Activated naive CD4-positive, alpha-beta T cell treated with anti-CD3 and anti-CD28 coated beads, Interleukin-2, amount 50 U/mL, for 16 hours (primary cell): Measurements from ENCODE around the gene TCL1B.
"Not testable (repeated sequence)": the region's sequence is repeated elsewhere in the genome, so short reads cannot be mapped to it uniquely, and the experiment has no call there.

Source experiments
- DNase-seq: peaks from one replicate; pipeline ENCODE4 v3.0.0-alpha.2; 2020

Gene TCL1B, protein sequence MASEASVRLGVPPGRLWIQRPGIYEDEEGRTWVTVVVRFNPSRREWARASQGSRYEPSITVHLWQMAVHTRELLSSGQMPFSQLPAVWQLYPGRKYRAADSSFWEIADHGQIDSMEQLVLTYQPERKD

DNA sequence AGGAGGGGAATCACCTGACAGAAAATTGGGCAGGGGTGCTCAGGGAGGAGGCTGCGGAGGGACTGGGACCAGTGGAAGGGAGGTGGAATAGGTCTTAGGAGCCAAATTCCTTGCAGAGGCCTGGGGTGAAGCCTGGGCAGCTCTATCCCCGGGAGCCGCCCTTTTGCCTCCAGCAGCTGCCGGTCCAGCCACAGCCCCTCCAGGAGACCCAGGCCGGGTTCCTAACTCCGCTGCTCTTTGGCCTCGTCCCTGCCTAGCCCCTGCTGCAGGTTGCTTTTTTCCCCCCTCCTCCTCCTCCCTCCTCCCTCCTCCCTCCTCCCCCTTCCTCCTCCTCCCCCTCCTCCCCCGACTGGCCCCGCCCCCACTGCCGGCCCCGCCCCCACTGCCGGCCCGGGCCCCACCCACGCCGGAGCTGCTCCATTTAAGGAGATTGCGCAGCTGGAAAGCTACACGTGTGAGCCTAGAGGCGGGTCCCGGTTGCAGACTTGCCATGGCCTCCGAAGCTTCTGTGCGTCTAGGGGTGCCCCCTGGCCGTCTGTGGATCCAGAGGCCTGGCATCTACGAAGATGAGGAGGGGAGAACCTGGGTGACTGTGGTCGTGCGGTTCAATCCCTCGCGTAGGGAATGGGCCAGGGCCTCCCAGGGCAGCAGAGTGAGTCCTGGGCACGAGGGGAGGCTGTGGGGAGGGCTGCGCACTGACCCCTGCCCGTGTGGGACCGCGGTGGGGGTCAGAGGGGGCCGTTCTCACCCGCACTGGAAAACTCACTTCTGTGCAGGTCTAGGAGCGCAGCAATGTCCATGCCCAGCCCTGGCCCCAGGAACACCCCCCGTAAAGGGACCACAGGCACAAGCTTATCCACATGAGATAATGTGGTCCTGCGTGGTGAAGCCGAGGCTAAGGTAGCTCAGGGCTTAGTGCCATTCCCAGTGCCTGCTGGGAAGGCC, at the start of gene TCL1B:
TCL1B (plus strand) TSS at position 449 of the 945 bp plus-strand sequence; CDS start at position 491, 42 bp downstream.
- DNase-seq: no peak

DNA sequence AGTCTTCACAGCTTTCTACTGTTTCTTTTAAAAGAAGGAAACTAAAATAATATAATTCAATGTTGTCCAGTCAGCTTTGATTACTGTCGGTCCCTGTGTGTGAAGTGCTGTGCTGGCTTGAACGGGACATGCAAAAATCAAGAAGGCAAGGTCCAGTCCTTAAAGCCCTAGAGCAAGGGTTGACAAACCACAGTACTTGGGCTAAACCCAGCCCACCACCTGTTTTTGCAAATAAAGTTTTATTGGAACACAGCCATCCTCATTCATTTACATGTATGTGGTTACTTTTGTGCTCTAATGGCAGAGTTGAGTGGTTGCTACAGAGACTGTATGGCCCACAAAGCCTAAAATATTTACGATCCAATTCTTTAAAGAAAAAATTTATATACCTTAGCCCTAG, 41.2 kb upstream of the TCL1B start:
- no peak for DNase-seq

DNA sequence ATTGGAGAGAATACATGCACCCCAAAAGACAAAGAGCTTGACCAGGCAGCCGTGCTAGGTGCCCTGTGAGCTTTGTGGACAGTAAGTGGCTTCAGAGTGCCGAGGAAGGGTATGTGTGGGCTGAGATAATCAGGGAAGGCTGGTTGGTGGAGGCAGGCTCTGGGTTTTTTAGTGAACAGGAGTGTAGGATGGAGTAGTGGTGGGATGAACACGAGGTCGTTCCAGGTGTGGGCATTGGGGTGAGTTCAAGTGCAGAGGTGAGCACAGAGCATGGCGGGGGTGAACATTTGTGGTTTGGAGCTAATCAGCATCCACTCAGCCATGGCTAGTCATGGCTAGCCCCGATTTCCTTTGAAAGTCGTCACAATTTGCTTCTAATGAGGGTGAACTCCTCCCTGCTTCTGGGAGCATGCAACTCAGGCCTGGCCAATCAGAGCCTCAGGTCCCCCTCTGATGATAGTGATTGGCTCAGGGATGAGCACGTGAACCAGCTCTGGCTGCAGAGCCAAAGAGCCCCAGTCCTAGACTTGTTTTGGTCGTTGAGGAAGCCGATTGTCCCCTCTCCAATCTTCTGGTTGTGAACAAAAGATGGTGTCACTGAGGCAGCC, 40.7 kb upstream of the TCL1B start:
- DNase-seq: no peak

DNA sequence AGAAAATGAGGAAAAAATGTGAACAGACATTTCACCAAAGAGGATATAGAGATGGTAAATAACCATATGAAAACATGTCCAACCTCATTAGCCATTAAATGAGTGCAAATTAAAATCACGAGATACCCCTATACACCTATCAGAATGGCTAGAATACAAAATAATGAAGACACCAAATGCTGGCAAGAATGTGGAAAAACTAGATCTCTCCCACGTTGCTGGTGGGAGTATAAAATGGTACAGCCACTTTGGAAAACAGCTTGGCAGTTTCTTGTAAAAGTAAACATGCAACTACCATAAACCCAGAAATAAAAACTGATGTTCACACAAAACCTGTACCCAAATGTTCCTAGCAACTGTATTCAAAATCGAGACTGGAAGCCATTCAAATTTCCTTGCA, 38.3 kb upstream of the TCL1B start:
- DNase-seq: no peak

DNA sequence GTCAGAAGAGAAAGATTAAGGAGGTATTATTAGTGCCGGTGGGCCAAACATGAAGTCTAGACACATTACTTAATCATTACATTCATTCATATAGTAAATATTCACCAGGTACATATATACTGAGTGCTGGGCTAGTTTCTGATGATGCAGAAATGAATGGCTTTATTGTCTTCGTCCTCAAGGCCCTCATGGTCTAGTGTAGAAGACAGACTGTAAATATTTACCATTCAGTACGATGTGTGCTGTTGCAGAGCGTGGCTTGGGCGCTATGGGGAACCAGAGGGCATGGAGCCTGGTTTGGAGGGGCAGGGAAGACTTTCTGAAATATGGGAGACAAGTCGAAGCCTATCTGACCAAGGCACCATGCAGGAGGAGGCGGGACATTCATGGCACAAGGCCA, 37.0 kb upstream of the TCL1B start:
- DNase-seq: no peak

DNA sequence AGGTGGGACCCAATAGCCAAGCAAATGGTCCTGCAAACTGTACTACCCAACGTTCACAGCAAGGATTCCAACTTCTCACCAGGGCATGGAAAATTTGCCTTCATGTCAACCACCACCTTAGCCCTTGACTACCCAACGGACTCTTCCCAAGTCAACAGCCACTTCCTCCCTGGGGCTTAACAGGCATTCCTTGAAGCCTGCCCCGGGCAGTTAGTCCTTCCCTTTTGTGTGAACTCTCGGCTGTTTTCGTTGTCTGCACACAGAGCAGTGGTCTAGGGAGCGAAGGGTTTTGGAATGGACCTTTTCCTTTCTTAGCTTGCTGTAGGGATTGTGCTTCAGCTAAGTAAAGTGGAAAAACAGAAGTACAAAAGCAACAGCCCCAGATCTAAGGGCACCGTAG, 35.2 kb upstream of the TCL1B start:
- no peak for DNase-seq

DNA sequence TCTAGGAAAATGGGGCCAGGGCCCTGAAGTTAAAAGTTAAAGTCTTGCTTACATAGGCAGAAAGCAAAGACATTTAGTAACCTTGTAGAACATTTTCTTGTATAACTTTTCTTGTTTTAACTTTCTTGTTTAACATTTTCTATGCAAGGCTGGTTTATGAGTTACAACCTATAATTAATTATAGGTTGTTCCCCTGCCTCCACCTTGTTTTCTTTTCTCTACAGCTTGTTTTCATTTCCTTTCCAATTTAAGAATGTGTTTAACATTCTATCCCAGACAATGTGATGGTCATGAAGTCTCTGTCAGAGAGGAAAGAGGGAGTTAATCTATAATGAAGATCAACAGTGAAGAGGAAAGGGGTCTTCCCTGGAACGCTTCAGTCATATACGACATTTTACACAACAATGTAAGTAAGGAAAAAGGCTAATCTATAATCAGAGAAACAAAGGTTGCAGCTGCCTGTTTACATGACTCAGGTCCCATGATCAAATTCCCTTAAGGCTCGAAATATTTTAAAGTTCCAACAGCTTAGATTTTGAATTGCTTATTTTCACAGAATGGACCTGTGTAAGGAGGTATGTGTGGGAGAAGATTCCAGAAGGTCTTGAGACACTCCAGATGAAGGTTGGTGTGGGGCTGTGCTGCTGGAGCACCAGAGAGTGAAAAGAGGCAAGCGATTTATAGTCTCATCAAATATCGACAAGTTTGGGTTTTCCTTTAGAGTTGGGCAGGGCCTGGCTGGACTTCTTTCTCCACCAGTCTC, 34.2 kb upstream of the TCL1B start:
- no peak for DNase-seq

DNA sequence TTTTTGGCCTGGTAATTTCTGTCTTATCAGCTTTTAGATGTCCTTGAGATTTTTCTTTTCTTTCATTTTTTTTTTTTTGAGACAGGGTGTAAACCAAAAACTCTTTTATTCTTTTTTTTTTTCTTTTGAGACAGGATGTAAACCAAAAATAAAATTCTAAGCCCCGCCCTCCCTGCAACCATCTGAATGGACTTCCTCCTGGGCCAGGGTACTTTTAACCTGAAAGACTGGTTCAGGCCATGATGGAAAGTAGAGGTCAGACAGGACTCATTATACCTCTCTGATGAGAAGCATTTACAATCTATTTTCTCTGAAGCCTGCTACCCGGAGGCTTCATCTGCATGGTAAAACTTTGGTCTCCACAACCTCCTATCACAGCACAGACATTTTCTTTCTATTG, 33.5 kb upstream of the TCL1B start:
- no peak for DNase-seq

DNA sequence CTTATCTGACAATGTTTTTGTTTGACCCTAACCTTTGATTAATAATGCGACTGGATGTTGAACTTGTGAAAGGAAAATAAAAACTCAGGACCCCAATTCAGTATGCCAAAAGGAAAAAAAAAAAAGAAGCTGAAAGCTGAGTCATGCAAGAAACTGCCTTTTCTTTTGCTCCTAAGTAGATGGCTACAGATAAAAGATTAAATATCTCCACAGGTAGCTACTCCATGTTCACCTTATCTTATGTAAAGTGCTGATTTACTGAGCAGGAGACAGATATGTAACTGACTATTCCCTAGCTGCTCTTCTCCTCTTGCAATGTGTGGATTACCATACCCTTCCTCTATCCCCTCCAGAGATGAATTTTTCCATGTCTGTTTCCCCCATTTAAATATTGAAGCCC, 30.8 kb upstream of the TCL1B start:
- DNase-seq: no peak

DNA sequence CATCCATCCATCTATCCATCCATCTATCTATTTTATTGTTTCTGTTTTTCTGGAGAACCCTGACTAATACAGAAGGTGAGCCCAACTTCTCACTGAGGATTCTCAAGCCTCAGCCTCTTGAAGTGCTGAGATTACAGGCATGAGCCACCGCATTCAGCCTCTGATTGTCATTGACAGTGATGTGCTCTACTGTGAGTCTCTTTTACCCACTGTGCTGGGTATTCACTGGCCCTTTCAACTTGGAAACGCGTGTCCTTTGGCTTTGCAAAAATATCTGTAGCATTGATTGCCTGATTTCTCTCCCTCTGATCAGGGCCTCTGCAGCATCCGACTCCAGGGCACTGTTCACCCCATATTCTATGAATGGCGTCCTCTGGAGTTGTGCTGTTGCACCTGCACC, 29.6 kb upstream of the TCL1B start:
- no peak for DNase-seq

DNA sequence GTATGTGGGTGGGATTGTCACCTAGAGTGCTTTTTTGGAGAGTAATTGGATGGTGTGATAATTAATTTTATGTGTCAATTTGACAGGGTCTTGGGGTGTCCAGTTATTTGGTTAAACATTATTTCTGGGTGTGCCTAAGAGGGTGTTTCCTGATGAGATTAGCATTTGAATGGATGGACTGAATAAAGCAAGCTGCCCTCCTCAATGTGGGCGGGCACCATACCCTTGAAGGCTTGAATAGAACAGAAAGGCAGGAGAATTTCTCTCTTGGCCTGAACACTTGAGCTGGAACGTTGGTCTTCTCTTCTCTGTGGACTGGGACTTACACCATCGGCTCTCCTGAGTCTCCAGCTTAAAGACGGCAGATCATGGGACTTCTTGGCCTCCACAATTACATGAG, 28.8 kb upstream of the TCL1B start:
- DNase-seq: no peak

DNA sequence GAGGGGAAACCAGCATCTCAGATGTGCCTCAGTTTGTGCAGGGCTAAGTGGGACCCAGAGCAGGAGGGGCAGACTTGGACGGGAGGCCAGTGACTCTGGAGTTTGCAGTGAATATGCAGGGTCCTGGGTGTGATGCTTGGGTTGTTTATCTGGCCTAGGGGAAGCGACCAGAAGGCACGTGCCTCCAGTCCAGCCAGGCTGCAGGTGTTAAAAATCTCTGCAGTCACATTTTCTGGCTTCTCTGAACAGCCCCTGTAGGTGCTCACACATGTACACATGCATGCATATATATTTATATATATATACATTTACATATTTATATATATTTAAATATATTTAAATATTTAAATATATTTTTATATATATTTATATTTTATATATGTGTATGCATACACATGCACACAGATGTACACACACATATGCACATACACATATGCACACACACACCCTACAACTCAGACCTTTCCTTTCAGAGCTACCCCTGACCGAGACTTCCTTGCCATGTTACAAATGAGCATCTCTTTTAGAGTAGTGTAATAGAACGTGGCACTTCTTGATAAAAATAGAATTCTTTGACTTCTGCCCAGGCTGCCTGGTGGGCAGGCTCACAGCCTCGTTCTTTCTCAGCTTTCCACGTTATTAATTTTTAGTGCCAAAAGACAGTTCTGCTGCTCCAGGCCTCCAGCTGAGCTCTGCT, 26.8 kb upstream of the TCL1B start:
- no peak for DNase-seq

DNA sequence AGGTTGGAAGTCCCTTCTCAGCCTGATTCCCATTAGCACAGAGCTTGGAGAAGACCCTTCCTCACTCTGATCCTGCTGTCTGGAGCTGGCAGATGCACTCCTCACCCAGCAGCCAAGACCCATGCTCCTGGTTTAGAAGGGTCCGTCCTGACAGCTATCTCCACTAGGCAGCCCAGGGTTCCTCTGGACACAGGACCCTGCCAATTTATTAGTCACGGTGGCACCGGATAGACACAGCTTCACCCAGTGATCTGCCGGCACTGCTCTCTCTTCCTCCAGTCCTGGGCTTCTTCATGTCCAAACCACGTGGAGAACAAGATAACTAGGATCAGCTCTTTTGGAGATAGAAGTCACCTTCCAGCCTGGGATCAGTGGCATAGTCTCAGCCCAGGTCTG, 26.2 kb upstream of the TCL1B start:
- DNase-seq: no peak

DNA sequence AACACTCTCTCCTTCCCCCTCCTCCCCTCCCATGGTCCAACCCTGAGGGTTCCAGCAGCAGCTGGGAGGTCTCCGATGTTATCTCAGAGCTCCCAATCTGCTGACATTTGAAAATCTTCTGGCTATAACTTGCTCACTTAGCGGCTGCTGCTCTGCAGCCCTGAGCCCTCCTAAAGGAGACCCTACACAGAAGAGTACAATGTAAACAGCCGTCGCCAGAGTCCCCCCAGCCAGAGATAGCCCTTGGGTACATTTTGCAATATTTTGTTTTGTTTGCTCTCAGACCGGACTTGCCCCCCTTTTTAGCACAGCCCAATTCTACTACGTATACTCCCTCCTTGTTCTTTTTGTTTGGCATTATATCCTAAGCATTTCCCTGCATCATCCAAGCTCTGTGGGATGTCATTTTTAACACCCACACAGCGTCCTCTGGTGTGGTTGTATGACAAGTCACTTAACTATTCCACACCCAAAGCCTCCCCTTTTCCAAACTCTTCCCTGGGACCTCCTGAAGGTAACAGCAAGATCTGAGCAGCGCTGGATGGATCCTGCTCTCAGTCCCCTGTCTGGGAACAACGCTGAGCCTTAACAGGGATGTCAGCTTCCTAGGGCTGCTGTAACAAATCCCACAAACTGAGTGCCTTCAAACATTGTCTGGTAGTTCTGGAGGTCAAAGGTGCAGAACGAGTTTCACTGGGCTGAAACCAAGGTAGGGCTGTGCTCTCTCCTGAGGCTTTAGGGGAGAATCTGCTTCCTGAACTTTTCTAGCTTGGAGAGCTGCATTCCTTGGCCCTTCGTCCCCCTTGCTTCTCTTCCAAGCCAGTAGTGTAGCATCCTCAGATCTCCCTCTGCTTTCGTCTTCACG, 25.3 kb upstream of the TCL1B start:
- no peak for DNase-seq

DNA sequence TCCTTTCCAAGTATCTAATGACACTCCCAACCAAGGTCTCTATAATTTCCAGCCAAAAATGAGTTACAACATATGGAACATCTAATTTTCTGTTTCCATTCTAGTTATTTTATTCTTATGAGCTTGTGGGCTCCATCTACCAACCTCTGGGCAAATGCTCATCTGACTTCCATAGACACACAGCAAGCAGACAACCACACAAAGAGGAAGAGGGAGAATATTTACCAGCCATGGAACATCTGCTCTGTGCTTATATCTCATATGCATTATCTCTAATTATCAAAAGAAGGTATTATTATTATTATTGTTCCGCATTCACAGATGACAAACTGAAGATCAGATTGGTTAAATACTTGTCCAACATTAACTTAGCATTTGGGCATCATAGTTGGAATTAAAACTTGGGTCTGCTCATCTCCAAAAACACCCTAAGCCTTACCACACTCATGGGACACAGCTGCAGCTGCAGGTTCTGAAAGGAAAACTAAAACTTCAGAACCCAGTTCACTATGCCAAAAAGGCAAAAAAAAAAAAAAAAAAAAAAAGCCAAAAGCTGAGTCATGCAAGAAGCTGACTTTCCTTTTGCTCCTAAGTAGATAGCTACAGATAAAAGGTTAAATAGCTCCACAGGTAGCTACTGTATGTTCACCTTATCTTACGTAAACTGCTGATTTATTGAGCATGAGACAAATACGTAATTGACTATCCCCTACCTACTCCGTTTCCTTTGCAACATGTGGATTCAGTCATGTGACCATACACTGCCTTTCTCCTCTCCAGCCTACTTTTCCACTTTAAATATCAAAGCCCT, 23.6 kb upstream of the TCL1B start:
- DNase-seq: no peak

DNA sequence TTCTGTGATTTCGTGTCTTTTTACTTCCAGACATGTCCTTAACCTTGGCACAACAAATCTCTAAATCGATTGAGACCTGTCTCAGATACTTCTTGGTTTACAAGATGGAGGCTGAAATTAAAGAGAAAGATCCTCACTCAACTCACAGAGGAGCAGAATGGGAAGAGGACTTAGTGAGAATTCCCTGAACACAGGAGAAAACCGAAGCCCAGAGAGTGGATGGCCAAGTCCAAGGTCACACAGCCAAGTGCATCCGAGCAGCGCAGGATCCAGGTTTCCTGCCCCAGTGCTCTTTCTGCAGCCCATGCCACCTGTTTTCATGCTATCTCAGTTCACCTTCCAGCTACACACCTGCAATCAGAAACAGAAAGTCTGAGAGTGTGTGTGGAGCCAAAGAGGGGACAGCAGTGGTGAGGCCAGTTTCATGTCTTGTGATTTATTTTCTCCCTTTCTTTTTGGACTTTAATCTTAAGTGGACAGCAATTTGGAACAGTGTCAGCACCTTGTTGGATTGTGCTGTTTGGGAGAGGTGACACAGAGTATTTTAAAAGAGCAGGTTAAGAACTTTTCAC, 22.9 kb upstream of the TCL1B start:
- DNase-seq: no peak

DNA sequence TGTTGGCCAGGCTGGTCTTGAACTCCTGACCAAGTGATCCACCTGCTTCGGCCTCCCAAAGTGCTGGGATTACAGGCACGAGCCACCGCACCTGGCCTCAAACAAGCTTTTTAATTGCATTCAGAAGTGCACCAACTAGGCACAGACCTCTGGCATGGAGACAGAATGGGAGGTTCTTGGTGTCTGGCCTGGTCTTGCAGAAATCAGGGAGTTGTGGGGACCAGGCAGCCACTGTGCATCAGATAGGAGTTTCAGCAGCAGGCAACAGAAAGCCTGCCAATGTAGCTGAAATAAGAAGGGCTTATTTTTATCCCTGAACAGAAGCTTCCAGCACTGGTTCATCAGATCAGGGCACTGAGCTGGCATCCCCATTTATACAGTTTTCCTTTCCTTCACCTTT, 22.2 kb upstream of the TCL1B start:
- no peak for DNase-seq

DNA sequence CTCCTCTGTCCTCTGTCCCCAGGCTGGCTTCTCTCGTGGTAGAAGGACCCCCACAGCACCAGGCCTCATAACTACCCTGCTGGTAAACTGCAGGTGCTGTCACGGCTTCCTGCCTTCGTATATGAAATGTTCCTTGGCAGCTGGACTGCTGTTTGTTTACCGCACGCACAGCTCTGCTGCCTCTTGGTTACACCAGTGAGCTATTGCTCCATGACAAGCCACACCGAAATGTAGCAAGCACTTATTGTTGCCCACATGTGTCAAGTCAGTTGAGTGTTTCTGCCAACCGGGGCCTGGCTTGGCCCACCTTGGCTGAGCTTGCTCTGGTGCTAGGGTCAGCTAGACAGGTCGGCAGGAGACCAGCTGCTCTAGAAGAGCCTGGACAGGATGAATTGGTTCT, 21.7 kb upstream of the TCL1B start:
- no peak for DNase-seq

DNA sequence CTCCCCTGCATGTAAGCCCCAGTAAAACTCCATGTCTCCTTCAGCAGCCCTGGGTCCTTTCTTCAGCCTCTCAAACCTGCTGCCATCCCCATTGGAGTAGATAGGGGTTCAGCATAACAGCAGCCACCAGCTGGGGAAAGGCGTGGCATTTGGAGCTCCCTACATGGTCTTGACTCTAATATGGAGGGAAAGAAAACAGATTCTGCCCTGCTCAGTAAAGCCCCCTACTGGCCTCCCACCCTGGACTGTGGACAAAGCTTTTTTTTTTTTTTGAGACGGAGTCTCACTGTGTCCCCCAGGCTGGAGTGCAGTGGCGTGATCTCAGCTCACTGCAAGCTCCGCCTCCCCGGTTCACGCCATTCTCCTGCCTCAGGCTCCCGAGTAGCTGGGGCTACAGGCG, 20.7 kb upstream of the TCL1B start:
- not testable (repeated sequence) for DNase-seq

DNA sequence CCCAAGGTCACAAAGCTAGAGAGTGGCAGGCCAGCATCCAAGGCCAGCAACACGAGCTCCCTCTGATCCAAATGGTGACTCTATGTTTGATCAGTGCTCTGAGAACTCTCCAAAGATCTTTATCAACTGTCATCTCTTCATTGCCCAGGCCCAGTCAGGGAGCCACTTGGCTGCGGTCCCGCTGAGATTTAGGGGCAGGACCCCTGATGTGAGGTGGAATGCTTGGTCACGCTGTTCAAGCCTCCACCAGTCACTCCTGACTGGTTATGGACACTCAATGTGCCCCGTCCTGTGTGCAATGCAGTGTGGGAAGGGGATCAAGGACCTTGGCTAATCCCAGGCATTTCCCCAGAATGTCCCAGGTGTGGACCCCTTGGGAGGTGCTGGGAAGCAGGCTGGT, 19.8 kb upstream of the TCL1B start:
- DNase-seq: no peak
